Measurements from ENCODE around the gene TOMM22. TPM values are rescaled to one million over a fixed set of nuclear protein-coding genes. Genes with fewer than 3 reads are reported as not detected.
"Not testable (repeated sequence)": the region's sequence is repeated elsewhere in the genome, so short reads cannot be mapped to it uniquely, and the experiment has no call there.

Gene TOMM22
- total RNA-seq: 105 and 107 TPM in 2 replicates
- long read RNA-seq, transcript TOMM22-201 (4 exons, 2,040 nt): major isoform, 204 of 205 reads
- long read RNA-seq, partial matches to known transcripts: 0 of 205 reads
- long read RNA-seq, other reads (novel, unspliced or antisense): 1 of 205 reads

DNA sequence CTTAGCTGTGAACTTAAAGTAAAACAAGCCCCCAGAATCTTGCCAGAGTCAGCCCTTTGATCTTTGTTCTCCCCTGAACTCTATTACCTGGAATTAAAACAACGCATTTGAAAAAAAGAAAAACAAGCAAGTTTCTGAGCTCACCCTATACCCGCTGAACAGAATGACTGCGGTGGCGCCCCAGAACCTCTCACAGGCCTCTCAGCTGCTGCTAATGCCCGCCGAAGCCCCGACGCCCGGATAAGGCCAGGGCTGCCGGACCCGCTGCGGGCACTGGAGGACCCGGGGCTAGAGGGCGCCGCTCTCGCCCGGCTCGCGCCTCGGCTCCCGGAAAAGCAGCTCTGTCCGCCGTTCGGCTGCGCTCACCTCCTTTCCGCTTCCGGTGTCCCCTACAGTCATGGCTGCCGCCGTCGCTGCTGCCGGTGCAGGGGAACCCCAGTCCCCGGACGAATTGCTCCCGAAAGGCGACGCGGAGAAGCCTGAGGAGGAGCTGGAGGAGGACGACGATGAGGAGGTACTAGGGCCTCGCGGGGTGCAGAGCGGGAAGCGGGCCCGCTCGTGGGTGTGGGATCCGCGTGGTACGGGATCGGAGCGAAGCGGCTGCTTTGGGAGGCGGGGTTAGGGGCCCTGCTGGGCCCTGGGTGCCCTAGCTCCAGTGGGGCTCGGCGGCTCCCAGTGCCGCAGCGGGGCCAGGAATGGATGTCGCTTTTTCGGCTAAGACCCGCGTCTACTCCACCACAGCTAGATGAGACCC lies at the start of gene TOMM22:
Gene TOMM22, plus strand, starts transcription at position 376 of the 754 bp plus-strand sequence. Its CDS starts 22 bp downstream, at position 398.
- Mint-ChIP-seq H3K36me3 (ENCODE audit: low read depth) (peaks cover 20% of the 10 kb centered on the region), H3K4me1 (peaks cover 23% of the 10 kb centered on the region), H3K4me3 (peak within 1 kb of the TSS; percentile 96), H3K27ac (ENCODE audit: unreplicated experiment) (peak within 1 kb of the TSS; percentile 97), H3K27me3 (ENCODE audit: low read depth) (no peaks in the 10 kb centered on the region), H3K9me3 (peaks cover 6% of the 10 kb centered on the region)
- TF ChIP-seq, protein P1, sequence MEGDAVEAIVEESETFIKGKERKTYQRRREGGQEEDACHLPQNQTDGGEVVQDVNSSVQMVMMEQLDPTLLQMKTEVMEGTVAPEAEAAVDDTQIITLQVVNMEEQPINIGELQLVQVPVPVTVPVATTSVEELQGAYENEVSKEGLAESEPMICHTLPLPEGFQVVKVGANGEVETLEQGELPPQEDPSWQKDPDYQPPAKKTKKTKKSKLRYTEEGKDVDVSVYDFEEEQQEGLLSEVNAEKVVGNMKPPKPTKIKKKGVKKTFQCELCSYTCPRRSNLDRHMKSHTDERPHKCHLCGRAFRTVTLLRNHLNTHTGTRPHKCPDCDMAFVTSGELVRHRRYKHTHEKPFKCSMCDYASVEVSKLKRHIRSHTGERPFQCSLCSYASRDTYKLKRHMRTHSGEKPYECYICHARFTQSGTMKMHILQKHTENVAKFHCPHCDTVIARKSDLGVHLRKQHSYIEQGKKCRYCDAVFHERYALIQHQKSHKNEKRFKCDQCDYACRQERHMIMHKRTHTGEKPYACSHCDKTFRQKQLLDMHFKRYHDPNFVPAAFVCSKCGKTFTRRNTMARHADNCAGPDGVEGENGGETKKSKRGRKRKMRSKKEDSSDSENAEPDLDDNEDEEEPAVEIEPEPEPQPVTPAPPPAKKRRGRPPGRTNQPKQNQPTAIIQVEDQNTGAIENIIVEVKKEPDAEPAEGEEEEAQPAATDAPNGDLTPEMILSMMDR (conservative IDR thresholded peaks at IDR 0.05): peak; percentile 60
- DNase-seq (ENCODE audit: low read depth, low spot score): peak; percentile 80

DNA sequence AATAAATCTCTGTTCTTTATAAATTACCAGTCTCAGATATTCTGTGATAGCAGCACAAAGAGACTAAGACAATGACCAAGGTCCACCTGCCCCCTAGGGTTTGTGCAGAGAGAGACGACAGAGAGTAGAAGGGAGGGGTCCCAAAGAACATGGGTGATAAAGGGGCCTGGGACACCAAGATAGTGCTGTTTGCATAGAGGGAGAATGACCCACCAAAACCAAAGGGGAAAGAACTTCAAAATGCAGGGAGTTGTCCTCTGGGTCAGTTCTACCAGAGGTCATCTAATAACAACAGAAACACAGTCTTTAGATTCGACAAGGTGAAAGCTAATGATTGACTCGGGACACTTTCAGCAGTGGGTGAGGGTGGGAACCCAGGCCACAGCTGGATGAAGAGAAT lies 49.2 kb upstream of the TOMM22 start:
- TF ChIP-seq, protein P1 (conservative IDR thresholded peaks at IDR 0.05): no peak
- H3K36me3 Mint-ChIP-seq (ENCODE audit: low read depth): no peaks in the 10 kb centered on the region
- H3K9me3 Mint-ChIP-seq: no peaks in the 10 kb centered on the region
- H3K27me3 Mint-ChIP-seq (ENCODE audit: low read depth): no peaks in the 10 kb centered on the region
- no peak overlapping the region for H3K27ac Mint-ChIP-seq (ENCODE audit: unreplicated experiment)
- DNase-seq (ENCODE audit: low read depth, low spot score): no peak
- no peaks in the 10 kb centered on the region for H3K4me1 Mint-ChIP-seq
- no peak overlapping the region for H3K4me3 Mint-ChIP-seq

DNA sequence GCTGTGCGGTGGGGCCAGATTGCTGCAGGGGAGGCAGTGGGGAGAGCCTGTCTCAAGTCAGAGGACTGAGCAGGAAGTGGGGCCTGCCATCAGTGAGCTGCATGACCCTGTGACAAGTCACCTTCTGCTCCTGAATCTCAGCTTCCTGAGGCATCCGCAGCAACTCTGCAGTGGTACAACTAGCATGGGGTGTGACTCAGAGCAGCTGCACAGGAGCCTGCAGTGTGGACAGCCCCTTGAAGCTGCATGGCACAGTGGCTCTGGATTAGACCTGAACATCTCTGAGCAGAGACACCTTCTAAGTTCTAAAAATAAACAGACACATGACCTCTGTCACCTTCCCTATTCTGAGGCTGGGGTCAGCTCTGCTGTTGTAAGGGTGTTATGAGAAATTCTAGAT lies 43.5 kb upstream of the TOMM22 start:
- peaks cover 3% of the 10 kb centered on the region for H3K36me3 Mint-ChIP-seq (ENCODE audit: low read depth)
- H3K4me1 Mint-ChIP-seq: no peaks in the 10 kb centered on the region
- no peaks in the 10 kb centered on the region for H3K9me3 Mint-ChIP-seq
- H3K4me3 Mint-ChIP-seq: no peak overlapping the region
- no peaks in the 10 kb centered on the region for H3K27me3 Mint-ChIP-seq (ENCODE audit: low read depth)
- H3K27ac Mint-ChIP-seq (ENCODE audit: unreplicated experiment): no peak overlapping the region
- TF ChIP-seq, protein P1 (conservative IDR thresholded peaks at IDR 0.05): no peak
- no peak for DNase-seq (ENCODE audit: low read depth, low spot score)

DNA sequence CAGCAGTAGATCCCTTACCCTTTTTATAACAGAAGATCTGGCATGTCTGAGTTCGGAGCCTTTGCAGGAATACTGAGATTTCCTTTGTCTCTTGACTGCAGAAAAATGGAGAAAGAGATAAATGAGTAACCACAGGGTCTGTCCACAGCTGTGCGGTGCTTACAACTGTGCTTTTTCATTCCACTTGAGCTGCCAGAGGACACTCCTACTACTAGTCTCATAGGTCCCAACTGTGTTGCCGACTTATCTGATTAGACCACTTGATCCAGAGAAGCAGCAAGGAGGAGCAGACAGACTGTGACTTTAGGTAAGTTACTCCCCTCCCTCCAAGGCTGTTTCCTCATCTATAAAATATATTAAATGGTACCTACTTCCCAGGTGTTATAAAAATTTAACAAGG lies 43.0 kb upstream of the TOMM22 start:
- TF ChIP-seq, protein P1 (conservative IDR thresholded peaks at IDR 0.05): no peak
- Mint-ChIP-seq H3K4me1 (no peaks in the 10 kb centered on the region), H3K36me3 (ENCODE audit: low read depth) (peaks cover 3% of the 10 kb centered on the region), H3K27ac (ENCODE audit: unreplicated experiment) (no peak overlapping the region), H3K9me3 (no peaks in the 10 kb centered on the region), H3K27me3 (ENCODE audit: low read depth) (no peaks in the 10 kb centered on the region), H3K4me3 (no peak overlapping the region)
- no peak for DNase-seq (ENCODE audit: low read depth, low spot score)

DNA sequence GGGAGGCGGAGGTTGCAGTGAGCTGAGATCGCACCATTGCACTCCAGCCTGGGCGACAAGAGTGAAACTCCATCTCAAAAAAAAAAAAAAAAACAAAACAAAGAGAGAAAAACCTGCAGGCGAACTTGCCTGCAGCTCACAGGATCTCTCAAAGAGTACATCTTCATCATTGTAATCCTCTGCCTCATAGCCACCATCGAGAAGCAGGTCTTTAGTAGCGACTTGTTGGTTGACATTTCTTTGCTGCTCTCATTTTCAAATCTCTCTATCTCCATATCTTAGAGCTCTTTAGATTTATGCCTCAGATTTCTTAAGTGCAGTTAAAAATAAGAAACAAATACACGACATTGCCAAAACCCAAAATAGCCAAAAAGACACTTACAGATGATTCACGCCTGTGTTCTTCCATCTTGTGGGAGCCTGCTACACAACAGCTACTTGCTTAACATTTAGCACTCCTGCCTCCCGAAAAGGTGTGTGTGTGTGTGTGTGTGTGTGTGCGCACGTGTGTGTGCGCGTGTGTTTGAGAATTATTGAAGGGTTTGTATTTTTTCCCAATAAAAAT lies 40.2 kb upstream of the TOMM22 start:
- TF ChIP-seq, protein P1 (conservative IDR thresholded peaks at IDR 0.05): no peak
- Mint-ChIP-seq H3K4me1 (no peaks in the 10 kb centered on the region), H3K36me3 (ENCODE audit: low read depth) (peaks cover 3% of the 10 kb centered on the region), H3K27ac (ENCODE audit: unreplicated experiment) (no peak overlapping the region), H3K9me3 (no peaks in the 10 kb centered on the region), H3K4me3 (no peak overlapping the region), H3K27me3 (ENCODE audit: low read depth) (no peaks in the 10 kb centered on the region)
- no peak for DNase-seq (ENCODE audit: low read depth, low spot score)

DNA sequence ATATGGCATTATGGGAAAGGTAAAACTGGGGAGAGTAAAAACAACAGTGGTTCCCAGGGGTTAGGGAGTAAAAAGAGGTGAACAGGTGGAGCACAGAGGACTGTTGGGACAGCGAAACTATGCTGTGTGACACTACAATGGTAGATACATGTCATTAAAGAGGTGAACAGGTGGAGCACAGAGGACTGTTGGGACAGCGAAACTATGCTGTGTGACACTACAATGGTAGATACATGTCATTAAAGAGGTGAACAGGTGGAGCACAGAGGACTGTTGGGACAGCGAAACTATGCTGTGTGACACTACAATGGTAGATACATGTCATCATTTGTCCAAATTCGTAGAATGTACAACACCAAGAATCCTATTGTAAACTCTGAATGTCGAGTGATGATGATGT lies 37.5 kb upstream of the TOMM22 start:
- H3K4me3 Mint-ChIP-seq; DNase-seq (ENCODE audit: low read depth, low spot score); H3K4me1 Mint-ChIP-seq; H3K36me3 Mint-ChIP-seq (ENCODE audit: low read depth); H3K9me3 Mint-ChIP-seq; H3K27me3 Mint-ChIP-seq (ENCODE audit: low read depth); H3K27ac Mint-ChIP-seq (ENCODE audit: unreplicated experiment): not testable (repeated sequence)

Measured in neural crest cell (in vitro differentiated cells).